HCT116 (cell line): ENCODE results near the gene ZNF735. TPM values are rescaled to one million over a fixed set of nuclear protein-coding genes. Genes with fewer than 3 reads are reported as not detected.
"Not testable (repeated sequence)": the region's sequence is repeated elsewhere in the genome, so short reads cannot be mapped to it uniquely, and the experiment has no call there.

Experiments
- ATAC-seq: fragments of 200-7000 bp; cut with Tn5 transposase; 2 replicates; pipeline ENCODE4 v1.9.1; 2020; ENCODE audit warnings: mild to moderate bottlenecking, moderate library complexity
- BruUV-seq: library from RNA; stranded (reverse); fragments of 400-500 nt; replicated peaks from 2 replicates; lab custom pipeline; 2021; lab: Mats Ljungman, UMichigan
- CTCF ChIA-PET: fragments of 300-600 bp; sonication (Branson Sonifier 250); formaldehyde crosslinking; loops from one replicate; lab custom pipeline; 2021; ENCODE audit warnings: antibody characterized with exemption; lab: Charles Lee
- POLR2A ChIA-PET: fragments of 300-600, 350-600 bp; sonication (Branson Sonifier 250); formaldehyde crosslinking; loops from one replicate; lab custom pipeline; 2021; ENCODE audit warnings: antibody characterized with exemption; lab: Charles Lee
- RAD21 ChIA-PET, 2 experiments: fragments of 300-600 bp; sonication (Branson Sonifier 250); formaldehyde crosslinking; loops; one replicate each; lab custom pipeline; 2023; ENCODE audit warnings: low total read pairs in 2 of 2; ENCODE audit not compliant: uncharacterized antibody in 2 of 2, unreplicated experiment in 2 of 2, low non-redundant PET in 1 of 2; lab: Charles Lee
- DNase-seq: peaks from one replicate; pipeline ENCODE4 v3.0.0-alpha.2; 2010; ENCODE audit warnings: low read depth, low spot score
- H2AFZ ChIP-seq: fragments of 200-600 bp; shearing (Covaris generic), sonication (generic); 2 replicates; pipeline ENCODE4 v1.6.1; 2017; ENCODE audit warnings: low read depth, mixed run types, mixed read lengths, antibody characterized with exemption, low read length; ENCODE audit not compliant: poor library complexity, severe bottlenecking
- H3K27ac ChIP-seq: 2 replicates; pipeline ENCODE4 v1.5.1; 2012; ENCODE audit warnings: low read depth, low read length
- H3K27me3 ChIP-seq: fragments of 200-600 bp; sonication (generic); 2 replicates; pipeline ENCODE4 v1.6.1; 2016; ENCODE audit warnings: mixed run types, low read length, mixed read lengths; ENCODE audit not compliant: insufficient read depth
- H3K36me3 ChIP-seq, 2 experiments: fragments of 200-500 bp in 1 of 2; fragments of 200-600 bp in 1 of 2; sonication (Bioruptor generic) in 1 of 2; sonication (generic) in 1 of 2; 2 replicates each; pipeline versions ENCODE4 v1.5.1 to v1.6.1; 2014 to 2016; ENCODE audit warnings: low read length in 2 of 2, inconsistent platforms in 1 of 2, mixed read lengths in 1 of 2, mixed run types in 1 of 2; ENCODE audit not compliant: insufficient read depth in 2 of 2, control insufficient read depth in 1 of 2
- H3K4me1 ChIP-seq, 2 experiments: fragments of 200-600 bp in 1 of 2; sonication (generic) in 1 of 2; 2 replicates each; pipeline versions ENCODE4 v1.5.1 to v1.6.1; 2012 to 2017; ENCODE audit warnings: low read length in 2 of 2, inconsistent platforms in 1 of 2, mild to moderate bottlenecking in 1 of 2, mixed read lengths in 1 of 2, mixed run types in 1 of 2, moderate library complexity in 1 of 2; ENCODE audit not compliant: insufficient read depth in 2 of 2, control insufficient read depth in 1 of 2
- H3K4me2 ChIP-seq: fragments of 200-600 bp; sonication (generic); 2 replicates; pipeline ENCODE4 v1.6.1; 2017; ENCODE audit warnings: mixed run types, low read length, mixed read lengths
- H3K4me3 ChIP-seq, 2 experiments: fragments of 200-600 bp in 1 of 2; sonication (generic) in 1 of 2; replicated peaks in 1 of 2; 2 replicates each; pipeline ENCODE4 v1.5.1; 2011 to 2016; ENCODE audit warnings: low read length in 2 of 2, control low read depth in 1 of 2, low read depth in 1 of 2, mild to moderate bottlenecking in 1 of 2, mixed read lengths in 1 of 2, mixed run types in 1 of 2
- H3K79me2 ChIP-seq: fragments of 200-600 bp; sonication (generic); 2 replicates; pipeline ENCODE4 v1.6.1; 2017; ENCODE audit warnings: mild to moderate bottlenecking, mixed run types, low read length, moderate library complexity, mixed read lengths; ENCODE audit not compliant: insufficient read depth
- H3K9ac ChIP-seq: fragments of 200-600 bp; sonication (generic); 2 replicates; pipeline ENCODE4 v1.6.1; 2016; ENCODE audit warnings: low read length, mixed read lengths
- H3K9me2 ChIP-seq: fragments of 200-600 bp; sonication (generic), shearing (Covaris generic); 2 replicates; pipeline ENCODE4 v1.6.1; 2017; ENCODE audit warnings: mixed run types, mild to moderate bottlenecking, moderate library complexity; ENCODE audit not compliant: insufficient read depth
- H3K9me3 ChIP-seq, 2 experiments: fragments of 200-500 bp in 1 of 2; fragments of 200-600 bp in 1 of 2; sonication (Bioruptor generic) in 1 of 2; sonication (generic) in 1 of 2; 2 replicates each; pipeline ENCODE4 v1.6.1; 2014 to 2017; ENCODE audit warnings: low read length in 2 of 2, mixed read lengths in 2 of 2, inconsistent platforms in 1 of 2, low read depth in 1 of 2, mild to moderate bottlenecking in 1 of 2, mixed run types in 1 of 2, moderate library complexity in 1 of 2; ENCODE audit not compliant: control insufficient read depth in 1 of 2, insufficient read depth in 1 of 2
- H4K20me1 ChIP-seq: fragments of 200-600 bp; sonication (generic), shearing (Covaris generic); 2 replicates; pipeline ENCODE4 v1.6.1; 2017; ENCODE audit warnings: mixed run types, mild to moderate bottlenecking, moderate library complexity; ENCODE audit not compliant: insufficient read depth
- CBX3 ChIP-seq: IDR thresholded peaks from 2 replicates; pipeline ENCODE4 v1.6.1; 2012; ENCODE audit warnings: low read depth
- CEBPB ChIP-seq: IDR thresholded peaks from 2 replicates; pipeline ENCODE4 v1.6.1; 2012; ENCODE audit warnings: low read depth
- EZH2 ChIP-seq: fragments of 200-600 bp; sonication (generic); IDR thresholded peaks from 2 replicates; pipeline ENCODE4 v1.6.1; 2017; ENCODE audit warnings: antibody characterized with exemption, mixed run types
- POLR2A ChIP-seq: IDR thresholded peaks from 2 replicates; pipeline ENCODE4 v1.7.0; 2011; ENCODE audit warnings: borderline replicate concordance; ENCODE audit not compliant: insufficient read depth, insufficient read length; ENCODE audit errors: extremely low read depth
- SRF ChIP-seq: IDR thresholded peaks from 2 replicates; pipeline ENCODE4 v1.6.1; 2012; ENCODE audit warnings: low read depth
- TCF7L2 ChIP-seq: IDR thresholded peaks from 2 replicates; pipeline ENCODE4 v1.7.0; 2011; ENCODE audit warnings: borderline replicate concordance, inconsistent platforms; ENCODE audit not compliant: insufficient read depth, insufficient read length; ENCODE audit errors: extremely low read depth
- YY1 ChIP-seq: IDR thresholded peaks from 2 replicates; pipeline ENCODE4 v1.6.1; 2011; ENCODE audit warnings: low read length, low read depth, moderate library complexity, mild to moderate bottlenecking; ENCODE audit not compliant: insufficient replicate concordance; ENCODE audit errors: extremely low read depth
- ZFX ChIP-seq: fragments of 450-650 bp; IDR thresholded peaks from 2 replicates; pipeline ENCODE4 v1.6.1; 2017
- ZNF274 ChIP-seq: fragments of 200-500 bp; sonication (Bioruptor generic); IDR thresholded peaks from 2 replicates; pipeline ENCODE4 v1.6.1; 2014; ENCODE audit warnings: mild to moderate bottlenecking, low read depth, low read length, inconsistent platforms
- intact Hi-C: fragments of 100-400 bp; cut with micrococcal nuclease; formaldehyde crosslinking; loops from 2 replicates; pipeline ENCODE4 v1.10.0; 2022
- total RNA-seq: library from RNA; stranded (reverse); gene quantifications from one replicate; pipeline ENCODE4 v1.2.1, GENCODE V29; 2021; ENCODE audit not compliant: unreplicated experiment
- TF ChIP-seq, protein P1 (sequence below): IDR thresholded peaks from 2 replicates; pipeline ENCODE4 v1.6.1; 2012; ENCODE audit warnings: low read depth
- TF ChIP-seq, protein P2 (sequence below): IDR thresholded peaks from 2 replicates; pipeline ENCODE4 v1.6.1; 2012

Gene ZNF735
- total RNA-seq, 1 experiment from 2014 or later = not detected

DNA sequence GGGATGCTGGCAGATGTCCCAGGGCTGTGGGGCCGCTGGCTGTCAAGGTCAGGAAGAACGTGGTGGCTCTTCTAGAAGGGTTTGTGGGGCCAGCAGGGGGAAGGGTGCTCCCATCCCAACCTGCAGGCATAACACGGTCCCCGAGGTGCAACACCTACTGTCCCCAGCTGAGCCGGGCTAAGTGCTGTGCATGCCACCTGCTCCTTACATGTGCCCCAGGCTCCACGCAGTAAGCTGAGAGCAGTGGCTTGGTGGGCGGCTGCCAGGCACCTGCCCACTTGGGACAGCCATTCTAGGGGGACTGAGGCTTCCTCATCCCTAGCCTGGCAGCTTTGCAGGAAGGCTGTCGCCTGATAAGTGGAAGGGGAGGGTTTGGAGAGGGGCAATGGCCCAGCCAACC, 14.2 kb upstream of the ZNF735 start (continued):
- TF ChIP-seq, protein P1, sequence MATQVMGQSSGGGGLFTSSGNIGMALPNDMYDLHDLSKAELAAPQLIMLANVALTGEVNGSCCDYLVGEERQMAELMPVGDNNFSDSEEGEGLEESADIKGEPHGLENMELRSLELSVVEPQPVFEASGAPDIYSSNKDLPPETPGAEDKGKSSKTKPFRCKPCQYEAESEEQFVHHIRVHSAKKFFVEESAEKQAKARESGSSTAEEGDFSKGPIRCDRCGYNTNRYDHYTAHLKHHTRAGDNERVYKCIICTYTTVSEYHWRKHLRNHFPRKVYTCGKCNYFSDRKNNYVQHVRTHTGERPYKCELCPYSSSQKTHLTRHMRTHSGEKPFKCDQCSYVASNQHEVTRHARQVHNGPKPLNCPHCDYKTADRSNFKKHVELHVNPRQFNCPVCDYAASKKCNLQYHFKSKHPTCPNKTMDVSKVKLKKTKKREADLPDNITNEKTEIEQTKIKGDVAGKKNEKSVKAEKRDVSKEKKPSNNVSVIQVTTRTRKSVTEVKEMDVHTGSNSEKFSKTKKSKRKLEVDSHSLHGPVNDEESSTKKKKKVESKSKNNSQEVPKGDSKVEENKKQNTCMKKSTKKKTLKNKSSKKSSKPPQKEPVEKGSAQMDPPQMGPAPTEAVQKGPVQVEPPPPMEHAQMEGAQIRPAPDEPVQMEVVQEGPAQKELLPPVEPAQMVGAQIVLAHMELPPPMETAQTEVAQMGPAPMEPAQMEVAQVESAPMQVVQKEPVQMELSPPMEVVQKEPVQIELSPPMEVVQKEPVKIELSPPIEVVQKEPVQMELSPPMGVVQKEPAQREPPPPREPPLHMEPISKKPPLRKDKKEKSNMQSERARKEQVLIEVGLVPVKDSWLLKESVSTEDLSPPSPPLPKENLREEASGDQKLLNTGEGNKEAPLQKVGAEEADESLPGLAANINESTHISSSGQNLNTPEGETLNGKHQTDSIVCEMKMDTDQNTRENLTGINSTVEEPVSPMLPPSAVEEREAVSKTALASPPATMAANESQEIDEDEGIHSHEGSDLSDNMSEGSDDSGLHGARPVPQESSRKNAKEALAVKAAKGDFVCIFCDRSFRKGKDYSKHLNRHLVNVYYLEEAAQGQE = no peak
- TF ChIP-seq CEBPB (no peak), CBX3 (no peak), SRF (no peak), TCF7L2 (no peak), EZH2 (no peak), ZFX (no peak), YY1 (no peak), POLR2A (no peak)
- TF ChIP-seq, protein P2, sequence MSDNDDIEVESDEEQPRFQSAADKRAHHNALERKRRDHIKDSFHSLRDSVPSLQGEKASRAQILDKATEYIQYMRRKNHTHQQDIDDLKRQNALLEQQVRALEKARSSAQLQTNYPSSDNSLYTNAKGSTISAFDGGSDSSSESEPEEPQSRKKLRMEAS = no peak

DNA sequence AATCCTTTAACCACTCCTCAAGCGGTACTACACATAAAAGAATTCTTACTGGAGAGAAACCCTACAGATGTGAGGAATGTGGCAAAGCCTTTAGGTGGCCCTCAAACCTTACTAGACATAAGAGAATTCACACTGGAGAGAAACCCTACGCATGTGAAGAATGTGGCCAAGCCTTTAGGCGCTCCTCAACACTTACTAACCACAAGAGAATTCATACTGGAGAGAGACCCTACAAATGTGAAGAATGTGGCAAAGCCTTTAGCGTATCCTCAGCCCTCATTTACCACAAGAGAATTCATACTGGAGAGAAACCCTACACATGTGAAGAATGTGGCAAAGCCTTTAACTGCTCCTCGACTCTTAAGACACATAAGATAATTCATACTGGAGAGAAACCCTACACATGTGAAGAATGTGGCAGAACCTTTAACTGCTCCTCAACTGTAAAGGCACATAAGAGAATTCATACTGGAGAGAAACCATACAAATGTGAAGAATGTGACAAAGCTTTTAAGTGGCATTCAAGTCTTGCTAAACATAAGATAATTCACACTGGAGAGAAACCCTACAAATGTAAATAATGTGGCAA, 12.8 kb downstream of the ZNF735 start:
- H2AFZ ChIP-seq, H3K27me3 ChIP-seq, H3K79me2 ChIP-seq, POLR2A ChIA-PET, H4K20me1 ChIP-seq, BruUV-seq, H3K9me3 ChIP-seq, ATAC-seq, H3K4me2 ChIP-seq, RAD21 ChIA-PET, H3K4me3 ChIP-seq, intact Hi-C loops, H3K27ac ChIP-seq, H3K9me2 ChIP-seq, H3K4me1 ChIP-seq, CTCF ChIA-PET, DNase-seq, H3K9ac ChIP-seq, H3K36me3 ChIP-seq: not testable (repeated sequence)
- peak; percentile 56 for TF ChIP-seq ZNF274
